Superior temporal gyrus (tissue), 1 donor: ENCODE data around the gene LYVE1.
A peak's percentile ranks its signal among the peaks of the same experiment; 100 is the strongest.

Experiments
- DNase-seq: peaks from one replicate; pipeline ENCODE4 v3.0.0-alpha.2; 2016; ENCODE audit errors: extremely low spot score

The LYVE1 gene

DNA sequence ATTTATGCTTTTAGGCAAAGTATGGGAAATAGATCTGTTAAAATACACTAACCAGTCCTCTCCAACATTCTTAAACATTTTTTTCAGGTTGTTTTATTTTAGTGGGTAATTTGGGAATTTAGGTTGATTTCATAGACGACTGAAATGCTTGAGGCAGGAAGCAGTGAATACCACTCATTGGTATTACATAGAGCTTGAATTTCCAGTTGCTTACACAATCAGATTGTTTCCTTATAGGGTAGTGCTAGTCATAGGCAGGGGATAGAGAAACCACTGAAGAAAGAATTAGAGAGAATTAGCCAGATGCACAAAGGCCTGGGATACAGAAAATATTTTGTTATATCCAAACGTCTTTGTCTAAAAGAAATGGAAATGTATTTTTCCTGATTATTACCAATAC lies 23.9 kb upstream of the LYVE1 start:
- DNase-seq = no peak

DNA sequence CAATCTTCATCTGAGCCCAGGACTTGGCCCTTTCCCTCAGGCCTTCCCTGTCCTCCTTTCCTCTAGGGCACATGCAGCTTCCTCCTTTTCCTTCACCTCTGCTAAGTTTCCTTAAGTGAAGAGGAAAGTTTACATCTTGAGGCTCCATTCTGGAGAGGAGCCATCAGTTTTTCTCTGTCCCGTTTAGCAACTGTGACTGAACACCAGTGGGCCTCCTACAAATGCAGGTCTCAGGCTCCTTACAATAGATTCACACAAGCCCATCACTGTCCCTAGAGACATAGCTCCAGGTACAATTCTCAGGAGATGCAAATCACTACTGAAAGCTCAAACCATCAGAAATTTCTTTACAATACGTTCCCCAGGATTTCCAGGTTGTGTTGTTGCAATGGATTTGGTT lies 23.3 kb upstream of the LYVE1 start:
- DNase-seq = no peak

DNA sequence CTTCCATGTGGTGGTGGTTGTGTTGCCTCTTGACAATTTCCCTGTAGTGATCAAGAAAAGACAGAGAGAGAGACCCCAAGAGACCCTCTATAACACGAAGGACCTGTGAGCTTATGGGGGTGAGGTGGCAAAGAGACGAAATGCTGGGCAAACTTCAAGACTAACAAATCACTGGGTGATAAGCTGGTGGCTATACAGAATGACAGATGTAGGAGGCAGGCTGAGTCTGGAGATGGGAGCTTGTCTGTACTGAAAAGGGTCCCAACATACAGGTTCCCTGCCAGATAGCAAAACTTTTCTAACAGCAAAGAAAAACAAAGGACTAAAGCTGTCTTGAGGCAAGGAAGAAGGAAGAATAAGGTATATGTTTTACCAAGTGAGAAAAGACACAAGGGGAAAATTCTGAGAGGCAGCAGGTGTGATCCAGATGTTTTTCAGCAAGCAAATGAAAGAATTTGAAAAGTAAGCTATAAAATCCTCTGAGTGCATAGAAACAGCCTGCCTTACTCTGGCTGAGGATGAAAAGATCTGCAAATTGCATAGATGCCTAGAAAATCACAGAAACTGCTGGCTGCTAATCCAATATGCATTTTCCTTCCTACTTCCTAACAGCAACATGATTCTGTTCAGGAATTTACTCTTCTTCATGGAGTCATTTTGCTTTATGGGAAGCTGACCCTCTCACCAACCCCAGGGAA lies 21.9 kb upstream of the LYVE1 start:
- DNase-seq = no peak

DNA sequence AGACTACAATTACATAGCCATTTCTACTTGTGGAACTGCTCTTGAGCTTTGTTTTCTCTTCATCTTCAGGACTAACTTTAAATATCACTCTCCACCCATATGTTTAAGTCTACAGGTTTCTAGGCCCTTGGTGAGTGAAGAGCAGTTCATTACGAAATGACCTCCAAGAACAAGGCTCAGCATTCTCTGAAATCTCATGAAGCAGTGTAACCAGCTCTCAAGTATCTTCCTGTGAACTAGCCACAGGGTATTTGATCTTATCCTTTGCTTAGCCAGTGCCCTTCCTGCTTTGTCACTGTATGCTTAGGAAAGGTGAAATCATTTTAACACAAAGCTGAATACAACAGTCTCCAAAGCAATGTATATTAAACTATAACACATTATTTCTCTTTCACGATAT lies 20.4 kb upstream of the LYVE1 start:
- no peak for DNase-seq

DNA sequence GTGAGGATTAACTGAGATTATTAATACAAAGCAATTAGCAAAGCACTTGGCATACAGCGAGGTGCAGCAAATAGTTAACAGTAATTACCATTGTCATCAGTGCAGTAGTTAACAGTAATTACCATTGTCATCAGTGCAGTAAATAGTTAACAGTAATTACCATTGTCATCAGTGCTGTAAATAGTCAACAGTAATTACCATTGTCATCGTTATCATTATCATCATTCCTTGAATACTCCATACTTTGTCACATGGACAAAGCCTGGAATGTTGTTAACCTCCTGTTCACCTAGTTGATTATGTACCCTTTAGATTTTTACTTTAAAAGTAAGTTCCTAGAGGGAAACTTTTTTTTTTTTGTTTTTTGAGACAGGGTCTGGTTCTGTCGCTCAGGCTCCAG lies 19.5 kb upstream of the LYVE1 start:
- DNase-seq = no peak

DNA sequence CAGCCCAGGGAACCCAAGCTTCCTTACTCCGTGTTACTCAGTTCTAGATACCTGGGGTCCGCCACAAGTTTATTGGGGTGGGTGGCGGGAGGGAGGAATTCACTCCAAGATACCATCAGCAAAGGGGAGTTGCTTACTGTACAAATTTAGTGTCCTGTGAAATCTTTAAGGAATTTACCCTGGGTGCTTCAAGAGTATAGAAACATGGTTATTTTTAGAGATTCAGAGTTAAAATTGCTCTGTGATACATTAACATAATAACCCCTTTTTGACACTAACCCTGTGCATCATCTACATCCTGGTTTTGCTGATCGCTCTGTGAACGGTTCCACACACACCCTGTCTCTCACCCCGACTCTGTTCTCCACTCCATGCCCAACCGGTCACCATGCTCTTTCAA lies 18.9 kb upstream of the LYVE1 start:
- DNase-seq = no peak

DNA sequence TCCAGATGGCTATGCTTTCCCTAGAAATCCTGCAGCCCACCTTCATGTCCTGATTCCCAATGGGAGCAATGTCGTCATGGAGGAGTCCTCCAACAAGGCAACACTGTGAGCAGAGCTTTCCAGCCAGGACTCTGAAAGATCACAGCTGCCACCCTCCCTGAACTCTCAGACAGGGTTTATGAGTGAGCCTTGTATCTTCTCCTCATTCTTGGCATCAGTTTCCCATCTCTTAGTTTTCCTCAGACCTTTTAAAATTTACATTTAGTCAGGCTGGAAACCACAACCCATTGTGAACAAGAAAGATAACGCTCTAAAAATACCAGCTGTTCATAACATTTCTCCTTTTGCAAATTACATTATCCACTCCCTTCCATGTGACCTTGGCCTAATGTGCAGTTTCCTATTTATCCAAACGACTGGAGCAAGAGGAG lies 15.6 kb upstream of the LYVE1 start:
- DNase-seq = no peak

DNA sequence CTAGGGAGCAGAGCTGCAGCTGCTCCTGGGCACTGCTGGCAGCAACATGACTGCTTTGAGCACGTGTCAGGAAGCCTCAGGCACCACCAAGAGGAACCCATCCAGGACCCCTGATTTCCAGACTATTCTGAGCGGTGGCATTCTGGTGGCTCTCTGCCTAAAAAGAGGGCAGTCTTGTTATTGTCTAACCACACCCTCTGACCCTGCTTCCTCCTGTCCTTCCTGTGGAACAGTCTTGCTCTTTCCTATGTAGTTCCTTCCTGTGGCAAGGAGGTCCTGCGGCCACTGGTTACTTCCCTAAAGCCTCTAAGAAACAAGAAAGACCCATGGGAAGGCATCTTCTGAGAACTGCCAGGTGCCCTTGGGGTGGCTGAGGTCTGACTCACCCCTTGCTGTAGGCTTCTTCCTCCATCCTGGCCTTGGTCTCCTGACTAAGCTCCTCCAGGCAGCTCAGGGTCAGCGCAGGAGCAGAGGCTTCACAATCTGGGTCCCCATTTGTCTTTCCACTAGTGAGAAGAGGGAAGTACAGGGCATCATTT lies 13.1 kb upstream of the LYVE1 start:
- DNase-seq = no peak

DNA sequence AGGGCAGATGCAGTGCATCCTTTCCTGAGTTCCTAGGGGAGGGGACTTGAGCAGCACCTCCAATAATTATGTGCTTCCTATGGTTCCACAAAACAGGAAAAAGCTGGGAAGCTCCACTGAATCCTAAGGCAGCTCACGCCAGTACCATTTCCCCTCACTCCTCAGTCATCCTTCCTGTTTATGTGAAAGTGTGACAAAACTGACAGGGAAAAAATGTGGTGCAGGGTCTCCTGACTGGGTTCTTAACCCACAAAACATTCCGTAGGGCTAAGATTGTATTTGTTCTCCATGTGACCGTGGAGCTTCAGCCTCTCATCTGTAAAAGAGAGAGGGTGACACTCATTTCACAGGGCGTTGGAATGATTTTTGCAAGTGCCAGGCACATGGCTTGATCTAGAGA lies 12.2 kb upstream of the LYVE1 start:
- no peak for DNase-seq

DNA sequence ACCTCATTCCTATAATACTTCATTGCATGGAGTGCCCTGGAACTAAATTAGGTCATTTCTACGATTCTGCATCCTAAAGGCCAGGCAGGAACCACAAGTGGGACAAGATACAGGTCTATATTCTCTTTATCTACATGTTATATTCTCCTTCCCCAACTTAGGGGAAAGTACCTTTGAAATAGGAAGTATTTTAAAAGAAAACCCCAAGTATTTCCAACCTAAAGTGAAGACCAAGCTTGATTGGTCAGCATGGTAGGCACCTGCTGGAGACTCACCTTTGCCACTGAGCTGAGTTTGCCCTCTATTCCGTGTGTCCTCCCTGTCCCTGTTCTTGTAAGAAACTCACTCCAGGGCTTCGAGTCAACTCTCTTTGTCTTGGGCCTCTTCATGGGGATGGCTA lies 11.2 kb upstream of the LYVE1 start:
- no peak for DNase-seq

DNA sequence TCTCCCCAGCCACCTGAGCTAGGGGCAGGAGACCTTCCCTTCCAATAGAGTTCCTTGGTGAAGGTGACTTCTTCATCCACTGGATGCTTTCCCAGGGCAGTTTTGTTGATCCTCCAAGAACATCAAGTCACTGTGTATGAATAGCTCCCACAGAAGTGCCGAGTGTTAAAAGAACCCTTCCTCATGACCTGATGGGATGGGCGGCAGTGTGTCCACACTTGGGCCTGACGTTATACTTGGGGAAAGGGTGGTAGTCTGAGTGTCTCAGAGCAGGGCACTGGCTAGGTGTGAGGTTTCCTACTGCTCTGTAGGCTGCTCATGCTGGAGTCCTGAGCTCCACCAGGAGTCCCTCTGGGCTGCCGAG lies 7.6 kb upstream of the LYVE1 start:
- DNase-seq = no peak

DNA sequence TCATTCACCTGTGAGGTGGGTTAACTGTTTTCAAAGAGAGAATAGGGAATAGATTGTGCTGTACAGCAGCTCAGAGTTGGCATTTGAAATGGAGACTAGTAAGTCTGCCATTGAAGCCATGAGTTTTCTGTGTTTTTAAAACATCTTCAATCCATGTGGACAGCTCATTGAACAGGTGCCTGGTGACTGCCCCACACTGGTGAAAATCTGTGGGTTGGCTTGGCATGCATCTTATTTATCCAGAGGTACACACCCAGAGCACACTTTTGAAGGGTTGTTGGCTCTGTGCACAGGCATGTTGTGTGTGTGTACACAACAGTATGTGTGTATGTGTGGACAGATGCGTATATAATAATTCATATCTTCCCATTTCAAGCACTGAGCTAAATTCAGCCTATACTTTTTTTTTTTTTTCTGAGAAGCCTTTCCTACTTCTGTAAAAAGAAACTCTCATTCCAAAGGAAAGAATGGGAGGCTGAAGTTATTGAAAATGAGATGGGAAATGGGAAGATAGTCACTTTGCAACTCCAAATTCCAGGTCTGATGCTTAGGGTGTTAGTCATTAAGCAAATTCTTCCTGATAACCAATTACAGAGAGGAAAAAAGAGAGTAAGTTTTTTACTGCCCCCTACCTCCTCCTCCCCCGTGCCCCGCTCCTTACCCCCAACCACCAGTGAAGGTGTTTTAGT lies 7.0 kb upstream of the LYVE1 start:
- DNase-seq = no peak

DNA sequence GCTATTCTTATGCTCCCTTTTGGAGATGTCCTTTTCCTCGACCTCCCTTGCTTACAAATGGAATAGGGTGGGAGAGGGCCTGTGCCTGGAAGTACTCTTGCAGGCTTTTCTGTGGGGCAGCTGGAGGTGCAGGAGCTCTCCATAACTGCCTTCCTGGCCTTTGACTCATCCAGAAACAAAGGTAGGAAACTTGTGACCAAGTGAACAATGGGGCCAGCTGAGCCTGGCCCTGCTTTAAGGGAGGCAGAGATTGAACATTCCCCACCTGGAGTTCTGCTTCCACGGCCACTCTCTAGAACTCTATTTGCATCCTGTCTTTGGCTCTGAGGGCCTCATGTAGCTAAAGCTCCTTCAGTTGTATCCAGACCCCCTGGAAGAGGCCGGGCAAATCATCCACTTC lies 5.1 kb upstream of the LYVE1 start:
- DNase-seq = no peak

DNA sequence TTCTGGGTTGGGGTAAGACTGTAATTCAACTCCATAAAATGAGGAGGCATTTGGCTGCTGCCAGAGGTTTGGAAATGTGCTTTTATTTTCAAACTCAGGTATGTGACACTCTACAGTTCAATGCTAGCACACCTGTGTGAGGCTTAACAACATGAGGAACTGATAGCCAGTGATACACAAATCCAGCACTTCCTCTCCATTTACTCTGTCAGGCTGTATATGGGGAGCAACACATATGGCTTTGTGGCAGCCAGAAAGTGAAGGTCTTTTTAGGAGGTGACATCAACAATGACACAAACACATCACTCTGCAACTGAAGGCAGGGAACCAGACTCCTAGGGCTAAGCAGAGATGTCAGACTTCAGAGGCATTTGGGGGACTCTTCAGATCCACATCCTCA lies 4.6 kb upstream of the LYVE1 start:
- DNase-seq = no peak

DNA sequence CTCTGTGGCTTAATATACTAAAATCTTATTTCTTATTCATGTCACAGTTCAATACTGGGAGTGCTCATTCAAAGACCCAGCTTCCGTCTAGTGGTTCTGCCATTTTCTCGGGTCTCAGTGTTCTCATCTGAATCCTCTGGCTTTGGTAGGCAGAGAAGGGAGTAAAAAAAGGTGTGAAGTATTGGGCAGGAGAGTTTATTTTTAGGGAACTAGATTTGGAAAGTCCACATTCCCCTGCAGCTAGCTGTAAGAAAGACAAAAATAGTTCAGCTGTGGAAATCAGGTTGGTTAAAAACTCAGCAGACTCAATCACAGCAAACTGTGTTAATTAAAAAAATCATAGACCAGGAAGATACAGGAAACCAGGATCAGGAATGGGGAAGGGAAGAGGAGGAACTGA lies 4.1 kb upstream of the LYVE1 start:
- peak; percentile 53 for DNase-seq

DNA sequence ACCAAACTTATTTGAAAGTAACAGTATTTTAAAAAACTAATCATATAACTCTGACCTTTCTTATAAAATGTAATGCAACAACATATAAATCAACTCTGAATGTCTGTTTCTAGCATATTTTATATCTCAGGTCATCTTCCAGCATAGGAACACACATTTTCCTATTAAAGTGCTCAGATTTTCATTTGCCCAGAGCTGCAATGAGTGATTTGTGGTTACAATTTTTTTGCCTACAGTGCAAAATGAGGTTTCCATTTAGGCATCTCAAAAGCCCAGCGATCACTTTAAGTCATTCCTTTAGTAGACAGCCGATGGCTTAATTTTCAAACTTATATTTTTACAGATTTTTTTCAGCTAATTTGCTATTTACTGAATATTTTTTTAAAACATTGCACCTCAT lies 1.0 kb downstream of the LYVE1 start:
- no peak for DNase-seq

DNA sequence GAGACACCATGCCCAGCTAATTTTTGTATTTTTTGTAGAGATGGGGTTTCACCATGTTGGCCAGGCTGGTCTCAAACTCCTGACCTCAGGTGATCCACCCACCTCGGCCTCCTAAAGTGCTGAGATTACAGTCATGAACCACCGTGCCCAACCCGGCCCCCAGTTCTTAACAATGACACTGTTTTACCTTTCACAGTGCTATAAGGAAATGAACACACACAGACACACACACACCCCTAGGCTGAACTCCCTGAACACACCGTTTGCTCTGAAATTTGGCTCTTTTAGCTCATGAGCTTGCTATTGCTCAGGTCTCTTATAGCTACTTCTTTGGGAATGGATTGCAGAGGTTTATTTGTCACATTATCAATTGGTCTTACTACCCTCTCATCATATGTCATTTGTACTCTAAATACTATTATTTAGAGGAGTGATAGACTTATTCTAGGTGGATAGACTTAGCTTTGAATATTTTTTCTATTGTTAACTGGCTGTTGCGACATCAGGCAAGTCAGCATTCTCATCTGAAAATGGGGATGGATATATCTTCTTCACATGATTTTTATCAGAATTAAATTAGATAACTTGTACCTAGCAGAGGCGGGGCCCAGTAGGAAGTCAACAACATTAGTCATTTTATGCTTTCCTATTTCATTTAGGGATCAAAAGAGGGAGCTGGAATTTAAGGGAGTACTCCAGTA lies 2.1 kb downstream of the LYVE1 start:
- DNase-seq = no peak

DNA sequence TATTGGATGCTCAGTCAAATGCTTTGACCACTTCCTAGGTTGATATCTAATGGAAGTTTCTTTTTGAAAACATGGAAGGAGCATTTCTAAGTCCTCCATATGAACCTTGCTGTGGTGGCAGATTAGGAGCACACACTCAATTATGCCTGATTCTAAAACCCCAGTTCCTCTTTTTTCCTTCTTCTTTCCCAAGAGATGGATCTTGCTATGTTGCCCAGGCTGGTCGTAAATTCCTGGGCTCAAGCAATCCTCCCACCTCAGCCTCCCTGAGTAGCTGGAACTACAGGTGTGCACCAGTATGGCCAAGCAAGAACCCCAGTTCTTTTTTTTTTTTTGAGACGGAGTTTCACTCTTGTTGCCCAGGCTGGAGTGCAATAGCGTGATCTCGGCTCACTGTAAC lies 3.0 kb downstream of the LYVE1 start:
- no peak for DNase-seq

DNA sequence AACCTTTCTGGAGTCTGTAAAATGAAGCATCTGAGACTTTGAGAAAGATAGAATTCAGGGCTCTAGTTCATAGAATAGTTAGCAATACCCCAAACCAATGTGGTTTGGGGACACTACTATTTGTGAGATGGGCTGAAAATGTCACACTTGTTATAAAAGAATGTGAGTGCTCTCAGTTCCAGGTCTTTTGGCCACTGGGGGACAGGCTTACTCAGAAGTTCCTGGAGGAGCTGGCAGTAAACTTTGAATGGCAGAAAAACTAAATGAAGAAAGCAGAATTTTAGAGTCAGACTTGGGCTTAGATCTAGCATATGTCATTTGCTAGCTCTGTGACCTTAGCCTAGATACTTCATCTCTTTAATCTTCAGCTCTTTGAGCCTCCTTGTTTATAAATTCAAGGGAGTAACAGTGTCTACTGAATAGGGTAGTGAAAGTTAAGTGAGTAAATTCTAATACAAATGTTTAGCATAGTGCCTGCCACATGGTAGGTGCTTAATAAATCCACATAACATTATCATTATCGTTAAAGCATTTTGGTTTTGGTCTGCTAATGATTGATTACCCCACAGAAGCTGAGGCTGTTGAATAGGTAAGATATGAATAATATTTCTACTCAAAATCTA lies 3.7 kb downstream of the LYVE1 start:
- no peak for DNase-seq

DNA sequence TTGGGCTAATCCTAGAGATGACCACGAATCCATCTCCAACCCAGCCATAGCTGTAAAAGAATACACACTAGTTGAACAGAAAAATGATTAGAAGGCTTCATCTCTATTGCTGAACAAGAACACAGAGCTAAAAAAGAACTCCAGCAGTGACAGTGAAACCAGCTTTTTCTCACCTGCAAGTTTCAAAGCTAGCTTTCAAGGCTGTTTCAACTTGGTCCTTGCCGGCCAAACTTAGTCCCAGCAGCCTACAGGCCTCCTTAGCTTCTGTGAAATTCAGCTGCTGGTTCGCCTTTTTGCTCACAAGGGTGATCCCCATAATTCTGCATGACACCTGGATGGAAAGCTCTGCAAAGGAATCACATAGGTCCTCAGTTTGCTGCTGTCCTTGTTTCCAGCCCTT lies 4.4 kb downstream of the LYVE1 start:
- no peak for DNase-seq

DNA sequence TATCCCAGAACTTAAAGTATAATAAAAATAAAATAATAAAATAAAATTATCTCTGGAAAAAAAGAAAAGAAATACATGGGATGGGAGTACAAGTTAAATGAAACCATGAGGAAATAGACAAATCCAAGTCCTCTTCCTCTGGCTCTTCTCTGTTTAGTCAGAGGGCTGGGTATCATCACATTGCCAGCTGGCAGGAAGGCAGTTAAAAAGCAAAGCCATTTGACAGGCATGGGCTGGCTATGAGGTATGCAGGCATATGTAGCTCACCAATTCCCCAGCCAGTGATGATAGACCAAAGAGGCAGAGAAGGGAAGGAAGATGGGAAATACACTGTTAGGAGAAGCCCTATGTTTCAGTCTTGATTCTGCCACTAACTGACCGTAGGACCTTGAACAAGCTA lies 6.5 kb downstream of the LYVE1 start:
- DNase-seq = no peak

DNA sequence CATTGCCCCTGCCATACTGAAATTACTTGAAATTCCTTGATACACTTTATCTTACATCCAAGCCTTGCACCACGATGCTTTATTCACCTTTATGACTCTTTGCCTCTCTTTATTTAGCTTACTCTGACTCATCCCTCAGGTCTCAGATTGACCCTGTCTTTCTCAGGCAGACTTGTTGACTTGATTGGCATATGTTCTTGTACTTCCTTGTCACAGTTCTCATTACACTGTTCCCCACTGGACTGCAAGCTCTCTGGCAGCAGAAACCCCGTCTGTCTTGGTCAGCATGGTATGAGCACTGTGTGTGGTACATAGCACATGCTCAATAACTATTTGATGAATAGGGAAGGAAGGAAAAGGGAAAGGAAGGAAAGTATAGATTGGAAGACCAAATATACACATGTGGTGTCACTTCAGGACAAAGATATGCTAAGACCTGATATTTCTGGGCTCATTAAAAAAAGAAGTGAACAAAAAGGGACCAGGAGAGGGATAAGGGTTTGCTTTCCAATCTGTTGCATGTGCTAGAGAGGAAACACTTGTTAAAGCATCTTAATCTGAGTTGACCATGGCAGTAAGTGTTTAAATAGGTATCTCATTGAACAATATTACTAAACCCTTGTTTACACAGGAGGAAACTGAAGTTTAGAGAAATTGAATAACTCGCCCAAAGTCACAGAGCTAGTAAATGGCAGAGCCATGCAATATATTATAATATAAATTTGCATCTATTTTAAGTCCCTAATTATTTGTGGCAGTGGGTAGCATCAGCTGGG lies 7.2 kb downstream of the LYVE1 start:
- no peak for DNase-seq
